Fibroblast of the conjunctiva (primary cell): ENCODE measurements around the gene FXYD5.

Experiments used
- DNase-seq: peaks from one replicate; pipeline ENCODE4 v3.0.0-alpha.2; 2010; ENCODE audit warnings: low read depth

The FXYD5 gene

GRCh38 chr19:35157431-35157830 lies 2.9 kb downstream of the FXYD5 start:
- DNase-seq, result no peak

- DNase-seq, result no peak
These were observed 5.1 kb downstream of the FXYD5 start for GRCh38 chr19:35159606-35160005.

- no peak for DNase-seq
These were observed 6.3 kb downstream of the FXYD5 start for GRCh38 chr19:35160629-35161433.

GRCh38 chr19:35161434-35161743 lies 6.9 kb downstream of the FXYD5 start:
- DNase-seq, result no peak

GRCh38 chr19:35162471-35163326 lies 8.2 kb downstream of the FXYD5 start:
- no peak for DNase-seq

- no peak for DNase-seq
These were observed 9.9 kb downstream of the FXYD5 start for GRCh38 chr19:35164418-35164817.

GRCh38 chr19:35165200-35166058 lies 10.9 kb downstream of the FXYD5 start:
- no peak for DNase-seq

- no peak for DNase-seq
These were observed 11.8 kb downstream of the FXYD5 start for GRCh38 chr19:35166100-35167063.

- DNase-seq, result no peak
These were observed 12.9 kb downstream of the FXYD5 start for GRCh38 chr19:35167251-35168119.

- no peak for DNase-seq
These were observed 13.7 kb downstream of the FXYD5 start for GRCh38 chr19:35168196-35168595.

- DNase-seq, result no peak
These were observed 14.9 kb downstream of the FXYD5 start for GRCh38 chr19:35169221-35169995.

GRCh38 chr19:35170359-35171061 lies 16.0 kb downstream of the FXYD5 start:
- DNase-seq, result no peak

- DNase-seq, result no peak
These were observed 17.2 kb downstream of the FXYD5 start for GRCh38 chr19:35171730-35172129.

GRCh38 chr19:35174226-35174625 lies 19.7 kb downstream of the FXYD5 start:
- DNase-seq, result no peak

GRCh38 chr19:35176181-35176570 lies 21.6 kb downstream of the FXYD5 start:
- DNase-seq, result no peak

GRCh38 chr19:35177377-35178274 lies 23.1 kb downstream of the FXYD5 start:
- no peak for DNase-seq

- DNase-seq, result no peak
These were observed 24.2 kb downstream of the FXYD5 start for GRCh38 chr19:35178701-35179100.

GRCh38 chr19:35179830-35180229 lies 25.3 kb downstream of the FXYD5 start:
- DNase-seq, result no peak
